H1 (cell line): ENCODE results near the gene GNS. TPM values are rescaled to one million over a fixed set of nuclear protein-coding genes. Genes with fewer than 3 reads are reported as not detected.

Experiments
- BACH1 ChIP-seq: IDR thresholded peaks from 2 replicates; pipeline ENCODE4 v1.6.1; 2012; ENCODE audit warnings: low read length, improper control_type of control experiment
- CHD1 ChIP-seq: IDR thresholded peaks from 2 replicates; pipeline ENCODE4 v1.6.1; 2012; ENCODE audit warnings: low read depth, low read length, improper control_type of control experiment
- NRF1 ChIP-seq: IDR thresholded peaks from 2 replicates; pipeline ENCODE4 v1.6.1; 2011; ENCODE audit warnings: mild to moderate bottlenecking, low read depth, low read length, improper control_type of control experiment
- SRF ChIP-seq: IDR thresholded peaks from 2 replicates; pipeline ENCODE4 v1.6.1; 2011; ENCODE audit warnings: mild to moderate bottlenecking, low read depth, low read length, moderate library complexity
- SUZ12 ChIP-seq: fragments of 200-600 bp; sonication (generic); IDR thresholded peaks from 2 replicates; pipeline ENCODE4 v1.6.1; 2012; ENCODE audit warnings: mild to moderate bottlenecking, inconsistent platforms, low read length, moderate library complexity, mixed read lengths
- TAF7 ChIP-seq: optimal IDR thresholded peaks from 2 replicates; pipeline ENCODE3; 2011; ENCODE audit warnings: low read depth, mild to moderate bottlenecking, inconsistent platforms, low read length, moderate library complexity, borderline replicate concordance
- YY1 ChIP-seq: IDR thresholded peaks from 2 replicates; pipeline ENCODE4 v1.6.1; 2011; ENCODE audit warnings: low read depth, mild to moderate bottlenecking, low read length
- polyA plus RNA-seq, 7 experiments: library from polyadenylated mRNA; depleted of rRNA in 3 of 7; stranded (reverse) in 5 of 7; unstranded in 2 of 7; fragments of >200 nt in 5 of 7; fragments of 200-250 nt in 2 of 7; gene quantifications; 1 replicate in 5 of 7; 2 replicates in 1 of 7; 4 replicates in 1 of 7; pipeline versions ENCODE4 v1.2.1 to v1.2.3, GENCODE V29; 2011 to 2013; ENCODE audit warnings: missing spikeins in 2 of 7, mixed read lengths in 2 of 7
- total RNA-seq: library from RNA; stranded (reverse); fragmentation: NEBNext Ultra II Directional; extraction: Animal tissue kit (Norgen Biotek cat#: 25700); gene quantifications from 2 replicates; pipeline ENCODE4 v1.2.1, GENCODE V29; 2021
- TF ChIP-seq, protein P1 (sequence below): IDR thresholded peaks from 2 replicates; pipeline ENCODE4 v1.6.1; 2012; ENCODE audit warnings: low read length, inconsistent platforms

Gene GNS
- total and polyA plus RNA-seq, 2 of the 8 experiments (the other 6 are each of a cell fraction or from before 2014, with no cell fraction given) = 16.0 to 28.5 TPM

DNA sequence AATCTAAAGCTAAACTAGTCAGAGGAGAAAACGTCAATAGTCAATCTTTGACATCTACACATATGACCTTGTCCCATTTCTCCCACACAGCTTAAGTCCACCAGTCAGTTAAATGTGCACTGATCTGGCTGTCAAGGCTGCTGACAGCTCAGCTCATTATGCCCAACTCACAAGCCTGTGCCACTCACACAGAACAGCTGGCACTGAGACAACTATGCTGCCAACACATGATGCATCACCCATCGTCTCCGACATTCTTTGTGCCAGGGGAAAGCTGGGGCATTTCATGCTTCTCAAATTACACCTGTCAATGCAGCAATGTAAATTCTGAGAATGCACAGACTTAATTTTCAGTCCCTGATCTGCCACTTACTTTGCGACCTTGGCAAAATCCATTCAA, 25.3 kb downstream of the GNS start (continued):
- no peak for TF ChIP-seq SUZ12
- TF ChIP-seq, protein P1, sequence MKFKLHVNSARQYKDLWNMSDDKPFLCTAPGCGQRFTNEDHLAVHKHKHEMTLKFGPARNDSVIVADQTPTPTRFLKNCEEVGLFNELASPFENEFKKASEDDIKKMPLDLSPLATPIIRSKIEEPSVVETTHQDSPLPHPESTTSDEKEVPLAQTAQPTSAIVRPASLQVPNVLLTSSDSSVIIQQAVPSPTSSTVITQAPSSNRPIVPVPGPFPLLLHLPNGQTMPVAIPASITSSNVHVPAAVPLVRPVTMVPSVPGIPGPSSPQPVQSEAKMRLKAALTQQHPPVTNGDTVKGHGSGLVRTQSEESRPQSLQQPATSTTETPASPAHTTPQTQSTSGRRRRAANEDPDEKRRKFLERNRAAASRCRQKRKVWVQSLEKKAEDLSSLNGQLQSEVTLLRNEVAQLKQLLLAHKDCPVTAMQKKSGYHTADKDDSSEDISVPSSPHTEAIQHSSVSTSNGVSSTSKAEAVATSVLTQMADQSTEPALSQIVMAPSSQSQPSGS = no peak
- TF ChIP-seq SRF = no peak
- TF ChIP-seq BACH1 = no peak
- TF ChIP-seq CHD1 = no peak
- no peak for TF ChIP-seq TAF7
- TF ChIP-seq NRF1 = no peak
- no peak for TF ChIP-seq YY1
